ENCODE data around the gene HECTD2.
"Not testable (repeated sequence)": the region's sequence is repeated elsewhere in the genome, so short reads cannot be mapped to it uniquely, and the experiment has no call there.

Gene HECTD2

DNA sequence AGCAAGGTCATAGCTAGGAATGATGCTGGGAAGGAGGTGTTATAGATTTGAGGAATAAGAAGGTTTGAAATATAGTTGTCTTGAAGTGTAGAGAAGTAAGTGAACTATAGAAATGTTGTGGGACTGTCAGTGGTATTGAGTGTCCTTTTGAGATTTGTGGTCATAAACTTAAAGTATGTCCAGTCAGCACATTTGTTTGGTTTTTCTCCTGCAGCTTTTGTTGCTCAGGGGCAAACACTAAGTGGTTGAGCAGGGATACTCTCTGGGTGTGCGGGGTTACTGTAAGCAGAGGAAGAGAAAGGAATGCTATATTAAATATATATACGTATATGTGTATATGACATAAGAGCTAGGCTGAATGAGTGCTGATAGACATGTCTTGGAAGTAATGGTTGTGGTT lies 67.1 kb downstream of the HECTD2 start:
- no peak for DNase-seq

DNA sequence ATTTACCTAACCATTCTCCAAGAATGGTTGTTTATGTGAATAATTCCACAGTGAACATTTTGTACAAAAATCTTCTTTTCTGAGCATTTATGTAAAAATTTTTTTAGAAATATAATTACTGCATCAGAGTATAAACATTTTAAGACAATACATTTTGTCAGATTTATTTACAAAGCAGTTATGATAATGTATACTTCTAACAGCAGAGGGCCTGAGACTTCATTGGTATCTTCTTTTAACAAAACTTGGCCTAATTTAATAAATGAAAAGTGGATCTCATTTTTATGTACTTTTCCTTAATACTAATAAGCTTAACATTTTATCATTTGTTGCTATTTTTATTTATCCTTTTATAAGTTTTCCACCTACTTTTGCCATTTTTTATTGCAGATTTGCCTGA lies 69.4 kb downstream of the HECTD2 start:
- no peak for DNase-seq

DNA sequence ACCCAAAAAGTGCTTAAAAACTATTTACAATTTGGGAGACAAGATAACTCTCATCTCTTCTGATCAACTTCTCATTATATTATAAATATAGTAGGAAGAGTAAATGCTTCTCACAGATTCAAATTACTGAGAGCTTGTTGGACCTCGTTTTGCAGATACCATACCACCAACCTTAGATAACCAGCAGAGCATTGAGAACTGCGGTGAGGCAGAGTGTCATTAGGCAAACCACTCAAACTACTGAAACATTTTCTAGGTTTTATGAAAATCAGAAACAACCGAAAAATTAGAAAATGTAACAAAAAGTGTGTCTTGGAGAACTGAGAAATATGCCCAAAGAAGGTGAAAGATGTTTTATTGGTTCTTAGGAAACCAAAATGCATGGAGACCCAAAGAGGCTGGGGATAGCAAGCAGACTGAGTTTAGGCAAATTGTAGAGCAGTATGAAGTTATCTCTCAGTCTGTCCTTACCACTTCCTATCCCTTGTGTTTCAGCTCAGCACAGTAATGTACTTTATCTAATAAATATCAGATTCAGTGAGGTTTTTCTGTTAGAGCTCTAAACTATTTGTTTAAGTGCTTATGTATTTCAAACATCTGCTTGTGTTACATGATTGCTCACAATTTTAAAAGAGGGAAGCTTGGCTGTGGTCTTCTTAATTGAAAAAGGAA lies 77.9 kb downstream of the HECTD2 start:
- no peak for DNase-seq

DNA sequence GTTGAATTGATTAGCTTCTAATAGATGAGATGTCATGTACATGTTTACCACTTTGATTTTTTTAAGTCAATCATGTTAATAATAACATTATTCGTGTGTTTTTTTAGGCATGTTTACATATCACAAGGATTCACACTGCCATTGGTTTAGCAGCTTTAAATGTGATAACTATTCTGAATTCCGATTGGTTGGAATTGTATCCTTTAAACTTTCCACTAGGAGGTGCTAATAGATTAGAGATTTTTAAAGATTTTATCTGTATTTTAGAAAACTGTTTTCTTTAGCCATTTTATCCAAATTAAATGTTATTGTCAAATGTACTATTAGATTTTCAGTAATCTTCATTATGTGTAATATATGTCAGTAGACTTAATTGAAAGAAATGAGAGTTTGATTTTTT lies 83.2 kb downstream of the HECTD2 start:
- peak; percentile 3 to 70 (median 38) for DNase-seq

DNA sequence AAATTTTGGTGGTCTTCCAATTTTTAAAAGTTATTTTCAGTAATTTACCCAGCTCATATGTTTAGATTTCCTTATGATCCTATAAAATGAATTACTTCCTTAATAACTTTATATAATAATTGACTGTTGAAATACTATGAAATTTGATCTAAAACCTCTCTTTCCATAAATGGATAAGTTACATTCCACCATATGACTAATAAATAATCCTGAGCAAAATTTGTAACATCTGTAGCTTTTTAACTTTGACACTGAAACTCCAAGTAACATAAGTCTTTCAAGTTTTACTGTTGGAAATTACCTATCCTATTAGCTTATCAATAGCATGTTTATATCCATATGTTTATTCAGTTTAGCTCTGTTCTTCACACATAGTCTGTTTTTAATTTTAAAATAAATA lies 85.3 kb downstream of the HECTD2 start:
- no peak for DNase-seq

DNA sequence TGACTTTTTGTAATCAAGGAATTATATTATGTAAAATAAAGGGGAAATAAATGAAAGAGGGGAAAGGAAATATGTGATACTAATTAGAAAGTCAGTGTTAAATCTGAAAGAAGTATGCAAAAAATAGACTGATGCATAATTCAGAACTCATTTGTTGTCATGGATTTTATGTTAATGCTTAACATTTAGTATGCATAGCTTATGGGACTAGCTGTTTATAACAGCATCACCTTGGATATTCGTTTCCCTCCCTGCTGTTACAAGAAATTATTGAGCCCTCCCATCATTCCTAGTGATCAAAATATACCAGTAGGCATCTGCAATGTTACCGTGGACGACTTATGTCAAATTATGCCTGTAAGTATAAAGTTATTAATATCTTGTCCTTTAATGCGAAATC lies 85.9 kb downstream of the HECTD2 start:
- DNase-seq: no peak

DNA sequence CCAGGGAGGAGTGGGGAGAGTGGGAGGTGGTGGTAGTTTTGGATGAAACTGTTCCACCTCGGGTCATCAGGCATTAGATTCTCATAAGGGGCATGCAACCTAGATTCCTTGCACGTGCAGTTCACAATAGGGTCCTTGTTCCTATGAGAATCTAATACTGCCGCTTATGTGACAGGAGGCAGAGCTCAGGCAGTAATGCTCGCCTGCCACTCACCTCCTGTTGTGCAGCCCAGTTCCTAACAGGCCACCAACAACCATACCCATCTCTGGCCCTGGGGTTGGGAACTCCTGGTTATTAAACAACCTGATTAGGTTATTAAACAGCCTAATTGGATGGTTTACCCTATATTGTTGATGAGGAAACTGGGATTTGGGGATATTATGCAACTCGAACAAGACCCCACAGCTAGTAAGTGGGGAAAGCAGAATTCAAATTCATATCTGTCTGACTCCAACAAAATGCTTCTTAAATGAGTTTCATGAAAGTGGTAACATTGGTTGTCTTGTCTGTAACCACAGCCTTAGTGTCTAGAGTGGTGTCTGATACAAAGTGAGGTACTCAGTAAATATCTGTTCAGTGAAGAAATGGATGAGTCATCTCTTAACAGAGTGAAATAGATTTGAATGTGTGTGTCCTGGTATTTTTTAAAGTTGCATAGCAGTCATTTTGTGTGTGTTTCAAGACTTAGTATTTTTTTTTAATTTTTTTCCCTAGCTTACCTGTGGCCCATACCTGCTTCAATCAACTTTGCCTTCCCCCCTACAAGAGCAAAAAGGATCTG lies 101.6 kb downstream of the HECTD2 start:
- DNase-seq: no peak

DNA sequence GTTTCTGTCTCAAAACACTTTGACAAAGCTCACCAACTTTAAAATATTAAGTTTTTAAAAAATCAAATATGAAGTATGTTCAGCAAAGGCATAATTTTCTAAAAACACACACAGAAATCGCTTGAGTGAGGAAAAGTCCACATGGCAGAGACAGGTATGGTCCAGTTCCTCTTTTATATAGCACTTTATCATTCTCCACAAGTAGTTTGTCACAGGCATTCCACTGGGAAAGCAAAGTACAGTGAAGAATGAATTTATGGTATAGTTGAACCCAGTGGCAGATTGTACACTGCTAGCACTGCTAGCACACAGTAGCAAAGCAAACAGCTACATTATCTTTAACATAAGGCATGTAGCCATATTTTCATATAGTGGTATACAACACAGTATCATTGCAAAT lies 102.3 kb downstream of the HECTD2 start:
- DNase-seq: no peak

DNA sequence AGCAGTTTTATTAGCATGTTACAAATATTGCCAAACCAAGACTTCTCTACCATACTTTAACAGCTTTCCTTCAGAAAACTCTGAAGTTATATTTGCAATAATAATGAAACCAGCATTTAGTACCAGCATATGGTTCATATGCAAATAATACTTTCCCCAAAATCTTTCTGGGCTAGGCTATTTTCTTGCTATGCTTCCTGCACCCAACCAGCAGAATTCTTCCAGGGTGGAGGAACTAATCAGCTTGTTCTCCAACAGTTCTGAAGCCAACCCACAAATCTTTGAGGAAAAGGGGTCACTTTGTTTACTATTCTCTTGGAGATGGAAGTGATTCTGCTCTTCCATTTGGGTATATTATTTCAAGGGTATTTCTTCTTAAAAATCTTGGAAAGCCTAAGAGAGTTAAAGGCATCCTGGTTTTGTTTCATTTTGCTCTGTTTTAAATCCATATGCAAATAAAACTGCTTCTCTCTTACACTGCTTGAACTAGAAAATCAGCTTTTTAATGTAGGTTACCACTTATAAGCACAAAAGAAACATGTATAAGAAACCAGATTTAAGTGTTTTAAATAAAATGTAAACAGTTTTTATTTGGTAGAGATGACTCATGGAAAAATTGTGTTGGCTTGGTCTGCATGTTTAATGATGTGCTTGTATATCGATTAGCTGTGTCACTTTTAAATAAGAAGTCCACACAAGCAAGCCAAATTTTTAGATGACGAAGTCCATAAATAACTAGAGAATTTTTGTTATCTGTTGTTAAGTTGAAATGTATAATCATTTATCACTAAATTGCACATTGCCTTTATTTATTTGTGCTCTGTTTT lies 103.7 kb downstream of the HECTD2 start:
- no peak for DNase-seq

DNA sequence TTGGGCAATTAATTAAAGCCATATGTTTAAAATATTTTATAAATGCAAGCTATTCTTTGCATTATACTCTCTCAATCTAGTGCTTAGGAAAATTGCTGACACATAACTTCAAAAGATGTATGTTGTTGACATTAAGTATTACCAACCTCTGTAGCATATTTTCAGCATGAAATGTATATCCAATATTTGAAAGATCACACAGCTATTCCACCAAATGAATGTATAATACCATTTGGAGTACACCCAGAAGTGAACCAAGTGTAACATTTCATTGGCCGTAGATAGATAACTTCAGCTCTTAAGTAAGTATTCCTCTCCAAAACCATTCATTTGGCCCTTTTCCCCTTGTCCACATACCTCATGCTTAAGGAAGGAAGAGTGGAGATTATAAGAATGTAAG lies 104.6 kb downstream of the HECTD2 start:
- no peak for DNase-seq

DNA sequence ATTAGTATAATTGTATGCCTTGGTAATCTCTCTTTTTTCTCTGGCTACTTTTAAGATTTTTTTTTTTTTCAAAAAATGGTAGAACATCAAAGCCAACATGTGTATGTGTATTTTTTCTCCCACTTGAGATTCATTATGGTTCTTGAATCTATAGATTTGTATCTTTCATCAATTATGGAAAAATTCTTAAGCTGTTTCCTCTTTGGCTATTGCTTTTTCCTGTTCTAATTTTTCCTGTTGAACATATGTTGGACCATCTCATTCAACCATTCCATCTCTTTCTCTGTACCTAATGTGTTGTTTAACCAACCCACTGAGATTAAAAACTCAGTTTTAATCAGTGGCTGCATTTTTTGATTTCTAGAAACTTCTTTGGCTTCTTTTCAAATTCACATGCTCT lies 107.2 kb downstream of the HECTD2 start:
- no peak for DNase-seq

DNA sequence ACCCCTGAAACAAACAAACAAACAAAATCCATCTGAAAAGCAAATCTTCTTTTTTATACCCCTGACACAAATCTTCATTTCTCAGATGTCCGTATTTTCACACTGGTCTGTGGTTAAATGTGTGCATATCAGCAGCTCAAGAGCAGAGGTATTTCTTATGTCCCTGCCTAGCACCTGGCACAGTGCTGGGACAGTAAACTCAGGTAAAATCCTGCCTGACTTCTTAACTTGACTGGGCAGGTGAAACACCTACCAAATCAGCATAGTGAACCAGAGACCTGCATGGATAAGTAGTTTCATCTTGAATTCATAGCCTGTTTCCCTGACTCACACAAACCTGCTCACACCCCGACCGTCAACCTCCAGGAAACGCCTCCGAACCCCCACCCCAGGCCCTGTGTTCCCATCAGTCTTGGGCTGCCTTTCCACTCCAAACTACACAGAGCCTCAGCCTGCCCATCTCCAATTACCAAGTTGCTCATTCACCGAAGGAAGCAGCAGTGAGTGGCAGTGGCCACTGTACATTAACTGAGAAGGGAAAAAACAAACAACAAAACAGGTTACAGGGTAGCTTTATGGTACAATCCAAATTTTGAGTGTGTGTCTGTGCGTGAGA lies 109.9 kb downstream of the HECTD2 start:
- DNase-seq: no peak

DNA sequence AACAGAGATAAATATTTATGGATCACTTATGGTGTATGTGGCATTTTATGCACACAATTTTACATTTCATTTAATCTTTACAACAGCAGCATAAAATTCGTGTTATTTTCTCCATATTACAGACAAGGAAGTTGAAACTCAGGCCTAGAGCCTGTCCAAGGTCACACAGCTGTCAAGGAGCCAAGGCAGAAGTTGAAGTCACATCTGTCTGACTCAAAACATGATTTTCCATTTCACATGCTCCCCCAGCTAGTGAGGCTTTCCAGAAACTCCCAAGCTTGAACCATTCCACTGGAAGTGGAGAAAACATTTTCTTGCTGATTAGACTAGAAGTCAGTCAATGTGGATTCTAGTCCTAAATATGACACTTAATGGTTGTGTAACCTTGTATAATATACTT lies 110.5 kb downstream of the HECTD2 start:
- DNase-seq: peak; percentile 55 to 73 (median 72)

DNA sequence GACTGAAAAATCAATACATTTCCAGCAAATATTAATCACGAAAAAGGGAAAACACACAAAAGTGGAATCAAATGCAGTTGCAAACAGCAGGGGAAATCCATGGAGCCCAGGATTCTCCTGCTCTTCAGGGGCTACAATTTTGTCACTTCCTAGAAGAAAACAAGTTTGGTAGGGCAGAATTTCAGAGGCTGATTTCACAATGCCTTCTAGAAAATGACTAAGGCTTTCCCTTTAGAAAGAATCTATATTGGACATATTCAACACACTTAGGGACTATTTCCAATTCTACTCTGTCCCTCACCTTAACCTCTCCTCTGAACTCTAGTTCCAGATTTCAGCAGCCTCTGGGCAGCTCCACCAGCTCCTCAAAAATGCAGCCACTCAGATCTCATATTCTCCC lies 111.3 kb downstream of the HECTD2 start:
- DNase-seq: peak; percentile 1 to 39 (median 20)

DNA sequence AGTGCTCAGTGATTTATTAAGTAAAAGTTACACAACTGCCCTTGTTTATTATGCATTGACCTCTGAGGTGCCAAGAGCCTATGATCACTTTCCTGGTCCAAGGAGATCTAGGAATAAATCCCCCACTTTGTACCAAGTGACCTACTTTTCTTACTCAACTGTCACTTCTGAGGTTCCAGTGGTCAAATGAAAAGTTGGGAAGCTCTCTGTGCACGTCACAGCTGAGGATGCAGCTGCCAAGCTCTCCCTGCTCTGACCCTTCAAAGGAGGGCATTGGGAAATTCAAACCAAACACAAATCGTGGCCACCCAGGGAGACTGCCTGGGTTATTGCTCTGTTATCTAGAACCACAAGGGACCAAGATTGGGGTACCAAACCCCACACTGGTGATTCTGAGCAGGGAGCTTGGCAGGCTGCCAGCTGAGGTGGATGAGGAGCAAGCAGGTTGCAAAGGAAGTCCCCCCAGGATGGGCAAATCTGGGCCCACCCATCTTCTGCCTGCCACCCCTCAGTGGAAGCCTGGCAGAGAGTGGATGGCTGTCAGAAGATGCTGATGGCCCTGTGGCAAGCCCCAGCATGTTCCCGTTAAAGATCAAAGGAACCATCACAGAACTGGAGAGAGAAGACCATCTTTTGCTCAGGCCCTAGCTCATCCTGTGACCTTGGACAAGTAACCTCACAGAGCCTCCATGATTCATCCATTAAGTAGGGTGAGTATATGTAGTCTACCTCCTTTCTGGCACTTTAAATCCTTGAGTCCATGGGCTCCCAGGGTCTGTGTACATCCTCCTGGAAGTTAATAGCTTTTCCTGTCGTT lies 116.0 kb downstream of the HECTD2 start:
- DNase-seq: no peak

DNA sequence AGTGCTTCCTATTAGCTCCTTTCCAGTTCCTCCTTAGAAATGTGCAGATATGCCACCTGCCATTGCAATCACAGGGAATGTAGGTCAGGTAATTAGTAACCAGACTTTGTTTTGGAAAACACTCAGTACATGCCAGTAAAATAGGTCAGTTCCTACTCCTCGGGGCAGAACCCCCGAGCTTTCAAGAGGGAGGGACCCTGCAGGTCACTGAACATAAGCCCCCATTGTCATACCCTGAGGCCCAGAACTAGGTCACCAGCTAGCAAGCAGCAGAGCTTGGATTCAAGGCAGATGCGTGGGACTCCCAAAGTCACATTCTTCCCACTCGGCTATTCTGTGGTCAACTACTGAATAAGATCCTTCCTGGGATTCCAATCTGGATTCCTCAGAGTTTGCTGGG lies 117.9 kb downstream of the HECTD2 start:
- DNase-seq: no peak

DNA sequence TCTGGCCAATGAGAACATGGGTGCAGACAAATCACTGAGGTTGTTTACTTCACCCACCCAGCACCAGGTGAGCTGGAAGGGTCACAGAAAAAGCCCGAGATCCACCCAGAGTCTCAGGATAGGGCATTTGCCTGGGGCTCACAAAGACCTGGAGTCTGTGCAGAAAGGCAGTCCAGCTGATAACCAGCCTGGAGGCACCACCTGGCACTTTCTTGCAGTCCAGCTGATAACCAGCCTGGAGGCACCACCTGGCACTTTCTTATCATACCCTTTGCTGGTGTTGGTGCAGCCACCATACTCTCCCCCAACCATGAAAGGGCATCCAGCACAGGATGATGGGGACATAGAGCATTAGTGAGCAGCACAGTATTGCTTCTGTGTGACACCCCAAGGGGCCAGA lies 118.6 kb downstream of the HECTD2 start:
- no peak for DNase-seq

DNA sequence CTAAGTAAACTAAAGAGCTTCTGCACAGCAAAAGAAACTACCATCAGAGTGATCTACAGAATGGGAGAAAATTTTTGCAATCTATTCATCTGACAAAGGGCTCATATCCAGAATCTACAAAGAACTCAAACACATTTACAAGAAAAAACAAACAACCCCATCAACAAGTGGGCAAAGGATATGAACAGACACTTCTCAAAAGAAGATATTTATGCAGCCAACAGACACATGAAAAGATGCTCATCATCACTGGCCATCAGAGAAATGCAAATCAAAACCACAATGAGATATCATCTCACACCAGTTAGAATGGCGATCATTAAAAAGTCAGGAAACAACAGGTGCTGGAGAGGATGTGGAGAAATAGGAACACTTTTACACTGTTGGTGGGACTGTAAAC lies 124.6 kb downstream of the HECTD2 start:
- DNase-seq: not testable (repeated sequence)

DNA sequence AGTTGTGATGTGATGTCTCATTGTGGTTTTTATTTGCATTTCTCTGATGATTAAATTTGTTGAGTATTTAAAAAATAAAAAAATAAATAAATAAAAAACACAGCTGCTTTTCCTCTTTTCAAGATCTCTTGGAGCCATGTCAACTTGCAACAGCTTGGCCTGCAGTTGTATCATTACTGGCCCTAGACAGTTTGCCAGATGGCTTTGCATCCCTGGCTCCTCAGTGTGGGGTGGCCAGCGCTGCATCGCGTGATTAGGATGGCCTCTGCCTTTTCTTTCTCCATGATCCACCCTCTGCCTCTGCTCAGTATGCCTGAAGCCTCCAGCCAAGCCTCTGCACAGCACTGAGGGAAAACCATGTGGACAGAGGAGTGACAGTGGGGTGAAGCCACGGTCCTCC lies 126.0 kb downstream of the HECTD2 start:
- no peak for DNase-seq

DNA sequence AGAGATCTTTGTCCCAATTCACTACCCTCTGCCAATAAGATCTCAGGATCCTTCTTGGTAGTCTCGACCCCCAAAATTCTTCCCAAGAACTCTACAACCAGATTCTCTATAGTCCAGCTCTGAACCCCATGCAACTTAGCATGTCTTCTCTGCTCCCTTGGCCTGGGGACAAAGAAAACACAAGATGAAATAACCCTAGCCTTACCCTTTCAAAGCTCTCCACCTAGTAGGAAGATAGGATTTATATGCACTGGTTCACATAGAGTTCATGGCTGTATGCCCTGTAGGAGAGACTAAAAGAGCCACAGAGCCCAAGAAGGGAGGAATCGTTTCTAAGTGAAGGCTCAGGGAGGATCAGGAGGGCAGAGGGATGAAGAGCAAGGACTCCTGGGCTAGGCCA lies 126.6 kb downstream of the HECTD2 start:
- no peak for DNase-seq

DNA sequence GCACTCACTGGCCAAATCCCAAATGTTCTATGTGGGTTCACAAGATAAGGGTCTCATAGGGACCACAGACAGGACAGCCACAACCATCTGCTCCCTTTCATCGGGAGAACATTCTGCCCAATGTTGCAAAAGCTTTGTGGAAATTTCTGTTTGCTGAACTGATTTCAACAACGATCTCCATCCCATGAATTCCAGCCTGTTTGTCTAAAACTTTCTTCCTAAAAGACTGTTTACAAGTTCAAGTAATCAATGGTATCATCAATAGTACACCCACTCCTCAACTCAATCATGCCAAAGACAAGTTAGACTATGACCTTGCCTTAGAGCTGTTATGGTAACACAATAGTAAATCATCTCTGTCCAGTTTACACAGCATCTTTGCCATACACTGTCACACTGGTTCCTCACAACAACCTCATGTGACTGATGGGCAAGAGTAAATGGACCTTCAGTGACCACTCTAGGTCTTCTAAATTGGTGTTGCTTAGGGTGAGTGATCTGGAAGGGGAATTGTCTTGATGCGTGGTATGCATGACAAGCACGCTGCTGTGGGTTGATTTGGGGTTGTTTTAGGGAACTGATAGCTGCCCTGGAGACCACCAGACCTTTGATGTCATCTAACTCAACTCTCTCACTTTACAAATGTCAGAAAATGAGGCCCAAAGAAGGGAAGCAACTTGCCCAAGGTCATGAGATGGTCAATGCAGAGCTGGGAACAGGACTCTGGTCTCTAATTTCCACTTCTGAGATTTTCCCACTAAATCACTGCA lies 127.7 kb downstream of the HECTD2 start:
- DNase-seq: no peak

Data from suppressor macrophage (primary cell).